HG02870 (cell line): ENCODE data around the gene CSK.
A peak's percentile ranks its signal among the peaks of the same experiment; 100 is the strongest.

Experiments used
- ATAC-seq: cut with Tn5 transposase; IDR thresholded peaks from one replicate; pipeline ENCODE4 v1.9.1; 2021; ENCODE audit warnings: mild to moderate bottlenecking, moderate library complexity; ENCODE audit not compliant: unreplicated experiment

Gene CSK

GRCh38 chr15:74799856-74800558 lies 18.1 kb downstream of the CSK start:
- peak; percentile 62 for ATAC-seq

GRCh38 chr15:74800559-74801094 lies 18.7 kb downstream of the CSK start:
- no peak for ATAC-seq

GRCh38 chr15:74801311-74801997 lies 19.6 kb downstream of the CSK start:
- no peak for ATAC-seq

GRCh38 chr15:74802290-74802689 lies 20.4 kb downstream of the CSK start:
- no peak for ATAC-seq

- ATAC-seq: no peak
These were observed 21.1 kb downstream of the CSK start for GRCh38 chr15:74802862-74803447.

- no peak for ATAC-seq
These were observed 23.1 kb downstream of the CSK start for GRCh38 chr15:74804935-74805334.

GRCh38 chr15:74807282-74807681 lies 25.4 kb downstream of the CSK start:
- no peak for ATAC-seq

GRCh38 chr15:74808078-74808839 lies 26.4 kb downstream of the CSK start:
- no peak for ATAC-seq

GRCh38 chr15:74808840-74809229 lies 27.0 kb downstream of the CSK start:
- no peak for ATAC-seq

GRCh38 chr15:74809242-74809641 lies 27.4 kb downstream of the CSK start:
- no peak for ATAC-seq

- ATAC-seq: no peak
These were observed 28.1 kb downstream of the CSK start for GRCh38 chr15:74809956-74810355.

- no peak for ATAC-seq
These were observed 30.7 kb downstream of the CSK start, which contains the start of gene LMAN1L for GRCh38 chr15:74812533-74812932. LMAN1L (plus strand) TSS chr15:74812835; CDS start chr15:74812855, 20 bp downstream.

GRCh38 chr15:74815121-74815934 lies 33.4 kb downstream of the CSK start:
- ATAC-seq: no peak

- no peak for ATAC-seq
These were observed 34.1 kb downstream of the CSK start for GRCh38 chr15:74815961-74816360.

- no peak for ATAC-seq
These were observed 34.9 kb downstream of the CSK start for GRCh38 chr15:74816624-74817369.

GRCh38 chr15:74817370-74817737 lies 35.5 kb downstream of the CSK start:
- ATAC-seq: no peak

- no peak for ATAC-seq
These were observed 38.2 kb downstream of the CSK start for GRCh38 chr15:74820056-74820455.

- ATAC-seq: peak; percentile 66
These were observed 39.4 kb downstream of the CSK start for GRCh38 chr15:74821091-74821789.

GRCh38 chr15:74821790-74822158 lies 39.9 kb downstream of the CSK start:
- no peak for ATAC-seq
